ENCODE results near the gene CDC14A. TPM values are rescaled to one million over a fixed set of nuclear protein-coding genes. Genes with fewer than 3 reads are reported as not detected.

Gene CDC14A
- total RNA-seq, 4 donors from 2014 or later: 6.6 to 12.2 (median 7.4) TPM

DNA sequence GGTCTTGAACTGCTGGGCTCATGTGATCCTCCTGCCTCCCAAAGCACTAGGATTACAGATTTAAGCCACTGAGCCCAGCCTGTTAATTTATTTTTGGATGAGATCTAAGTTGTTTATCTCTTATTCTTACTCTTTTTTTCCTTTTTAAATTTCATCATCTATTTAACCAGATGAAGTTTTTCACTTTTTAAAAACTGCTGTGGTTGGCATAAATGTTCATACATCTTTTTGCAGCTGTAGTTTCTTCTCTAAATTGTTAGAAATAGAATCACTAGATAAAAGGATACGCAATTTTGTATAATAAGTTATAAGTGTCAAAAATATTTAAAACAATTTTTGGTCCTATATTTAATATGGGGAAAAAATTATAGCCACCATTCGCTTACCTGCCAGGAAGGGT is 105.4 kb downstream of the CDC14A start:
- H3K27ac ChIP-seq (replicated peaks in 1 of 4): no peak overlapping the region
- peaks cover 0 to 5% (median 0%) of the 10 kb centered on the region in 4 donors for H3K36me3 ChIP-seq
- WGBS: 93% methylated on average over 2 of the region's 2 CpGs
- peaks cover 0 to 17% (median 14%) of the 10 kb centered on the region in 4 donors for H3K4me1 ChIP-seq
- DNase-seq (ENCODE audit: extremely low spot score): no peak
- no peaks in the 10 kb centered on the region for H3K27me3 ChIP-seq
- no peak overlapping the region for H3K4me3 ChIP-seq
- no peaks in the 10 kb centered on the region for H3K9me3 ChIP-seq
- intact Hi-C loops (cut with DNase I): loop anchor here (5.0 kb wide), 2 partner anchors 105 to 650 kb away; partner anchors contain the start of gene CDC14A
- TF ChIP-seq CTCF (IDR thresholded peaks at IDR 0.05): no peak
- TF ChIP-seq POLR2A (IDR thresholded peaks at IDR 0.05; ENCODE audit: low read depth): no peak
- no peak for TF ChIP-seq EP300 (IDR thresholded peaks at IDR 0.05)
- TF ChIP-seq POLR2AphosphoS5 (IDR thresholded peaks at IDR 0.05): no peak

DNA sequence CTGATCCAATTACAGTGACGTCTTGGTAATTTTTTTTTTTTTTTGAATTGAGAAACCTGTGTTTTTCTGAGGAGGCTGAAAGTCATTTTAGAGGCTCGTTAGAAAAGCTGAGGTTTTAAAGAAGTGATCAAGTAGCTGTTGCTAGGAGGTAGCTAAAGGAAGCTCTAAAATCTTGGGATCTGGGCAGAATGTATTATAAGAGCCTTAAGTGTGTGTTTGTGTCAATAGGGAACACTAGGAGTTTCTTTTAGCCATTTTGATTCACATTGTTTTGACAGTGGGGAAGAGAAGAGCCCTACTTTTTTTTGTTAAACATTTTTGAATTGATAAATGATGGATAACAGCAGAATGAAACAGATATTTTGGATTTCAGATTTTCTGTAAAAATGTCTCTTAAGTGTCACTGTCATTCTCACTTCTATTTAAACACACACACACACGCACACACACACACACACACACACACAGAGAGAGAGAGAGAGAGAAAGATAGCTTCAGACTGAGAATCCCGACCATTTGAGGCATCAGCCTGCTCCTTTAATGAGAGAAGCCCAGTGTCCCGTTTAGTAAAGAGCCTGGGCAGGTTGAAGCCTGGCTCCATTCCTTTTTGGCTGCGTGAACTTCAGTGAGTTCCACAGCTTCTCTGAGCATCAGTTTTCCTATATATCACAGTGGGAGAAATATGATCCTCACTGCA is 106.5 kb downstream of the CDC14A start:
- Histone ChIP-seq H3K36me3 (peaks cover 0 to 10% (median 0%) of the 10 kb centered on the region in 4 donors), H3K4me1 (peaks cover 0 to 20% (median 15%) of the 10 kb centered on the region in 4 donors), H3K27ac (replicated peaks in 1 of 4) (peak overlapping the region in 3 of 4 donors; percentile 0 to 46 (median 31)), H3K9me3 (no peaks in the 10 kb centered on the region), H3K4me3 (no peak overlapping the region), H3K27me3 (no peaks in the 10 kb centered on the region)
- DNase-seq (ENCODE audit: extremely low spot score): no peak
- 45% methylated on average over 6 of the region's 6 CpGs for whole genome bisulfite sequencing
- intact Hi-C loops (cut with DNase I): loop anchor here (5.0 kb wide), 2 partner anchors 107 to 652 kb away; partner anchors contain the start of gene CDC14A
- no peak for TF ChIP-seq EP300 (IDR thresholded peaks at IDR 0.05)
- TF ChIP-seq POLR2A (IDR thresholded peaks at IDR 0.05; ENCODE audit: low read depth): no peak
- TF ChIP-seq POLR2AphosphoS5 (IDR thresholded peaks at IDR 0.05): no peak
- TF ChIP-seq CTCF (IDR thresholded peaks at IDR 0.05): no peak

DNA sequence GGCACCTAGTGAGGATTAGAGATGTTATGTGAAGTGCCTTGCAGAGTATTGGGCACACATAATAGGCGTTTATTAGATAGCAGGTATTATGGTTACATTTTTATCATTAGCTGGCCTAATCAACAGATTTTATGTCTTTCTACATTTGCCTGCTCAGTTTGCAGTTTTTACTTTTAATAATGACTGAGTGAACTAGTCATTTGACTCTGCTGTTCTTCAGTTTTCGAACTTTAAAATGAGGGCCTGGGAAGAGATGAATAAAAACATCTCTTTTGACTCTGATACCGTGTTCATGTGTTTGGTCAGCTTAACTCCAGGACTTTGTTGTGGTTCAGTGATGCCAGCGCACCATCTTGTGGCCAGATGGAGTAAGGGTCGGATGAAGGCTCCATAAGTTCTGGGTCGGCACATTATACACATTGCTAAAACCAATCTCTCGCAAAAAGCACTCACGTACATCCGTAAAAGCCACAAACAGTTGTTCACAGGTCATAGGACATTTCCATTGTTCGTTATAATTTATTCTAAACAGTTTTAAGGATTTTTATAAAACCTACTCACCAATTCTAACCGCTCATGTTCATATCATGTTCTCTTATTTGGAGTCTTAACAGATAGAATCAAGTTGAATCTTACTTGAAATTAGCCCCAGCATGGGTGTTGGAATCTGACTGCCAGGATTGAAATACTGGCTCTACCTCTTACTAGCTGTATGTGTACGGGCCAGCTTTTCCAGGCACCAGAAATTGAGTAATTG is 107.2 kb downstream of the CDC14A start:
- WGBS: 27% methylated on average over 12 of the region's 12 CpGs
- no peak for DNase-seq (ENCODE audit: extremely low spot score)

DNA sequence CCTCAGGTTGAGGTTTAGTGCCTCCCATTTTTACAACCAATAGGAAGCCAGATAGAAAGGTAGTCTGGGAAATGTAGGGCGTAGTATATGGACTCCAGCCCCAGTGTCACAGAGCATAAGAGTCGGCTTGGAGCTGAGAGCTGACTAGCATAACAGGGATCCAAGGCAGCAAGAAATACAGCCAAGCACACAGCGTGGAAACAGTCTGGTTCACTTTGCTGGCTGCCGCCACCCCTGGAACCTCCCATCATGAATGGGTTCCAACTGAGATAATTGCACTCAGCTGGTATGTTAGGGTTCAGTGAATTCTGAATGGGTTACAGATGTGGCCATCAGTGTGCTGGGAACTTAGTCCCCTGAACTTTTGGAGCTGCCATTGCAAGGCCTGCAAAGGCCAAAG is 108.9 kb downstream of the CDC14A start:
- Histone ChIP-seq H3K4me3 (no peak overlapping the region), H3K9me3 (no peaks in the 10 kb centered on the region), H3K27ac (replicated peaks in 1 of 4) (no peak overlapping the region), H3K36me3 (peaks cover 0 to 14% (median 0%) of the 10 kb centered on the region in 4 donors), H3K4me1 (peaks cover 0 to 26% (median 16%) of the 10 kb centered on the region in 4 donors), H3K27me3 (no peaks in the 10 kb centered on the region)
- no peak for DNase-seq (ENCODE audit: extremely low spot score)
- intact Hi-C loops (cut with DNase I): loop anchor here (5.0 to 10.0 kb wide), 2 partner anchors 186 to 406 kb away; no protein-coding TSS in a partner anchor
- 67% methylated on average over 4 of the region's 4 CpGs for WGBS
- TF ChIP-seq EP300 (IDR thresholded peaks at IDR 0.05): no peak

More for the DNA sequence above, 107.2 kb downstream of the CDC14A start:
- Histone ChIP-seq H3K36me3 (peaks cover 0 to 10% (median 0%) of the 10 kb centered on the region in 4 donors), H3K9me3 (no peaks in the 10 kb centered on the region), H3K4me3 (no peak overlapping the region), H3K27me3 (no peaks in the 10 kb centered on the region), H3K27ac (replicated peaks in 1 of 4) (peak overlapping the region in 3 of 4 donors; percentile 0 to 46 (median 31)), H3K4me1 (peaks cover 0 to 26% (median 16%) of the 10 kb centered on the region in 4 donors)
- TF ChIP-seq POLR2A (IDR thresholded peaks at IDR 0.05; ENCODE audit: low read depth) (no peak), CTCF (IDR thresholded peaks at IDR 0.05) (peak; percentile 84 to 90 (median 90)), POLR2AphosphoS5 (IDR thresholded peaks at IDR 0.05) (peak in 1 of 2 donors; percentile 46)
- intact Hi-C loops (cut with DNase I): loop anchor here (5.0 to 10.0 kb wide), 4 partner anchors 107 to 652 kb away; partner anchors contain the start of gene CDC14A
